Activated gamma-delta T cell (primary cell): ENCODE results near the gene BACH2.
"Not testable (repeated sequence)": the region's sequence is repeated elsewhere in the genome, so short reads cannot be mapped to it uniquely, and the experiment has no call there.

Source experiments
- DNase-seq: peaks from one replicate; lab custom pipeline; 2025; lab: John Stamatoyannopoulos, UW

BACH2 gene

GRCh38 chr6:90066697-90067096 is 229.9 kb downstream of the BACH2 start:
- DNase-seq, result no peak

- no peak for DNase-seq
Observed at GRCh38 chr6:90065173-90065572, 231.5 kb downstream of the BACH2 start.

- no peak for DNase-seq
Observed at GRCh38 chr6:90062667-90063066, 234.0 kb downstream of the BACH2 start.

GRCh38 chr6:90062051-90062450 is 234.6 kb downstream of the BACH2 start:
- no peak for DNase-seq

- DNase-seq, result not testable (repeated sequence)
Observed at GRCh38 chr6:90059178-90059577, 237.5 kb downstream of the BACH2 start.

- DNase-seq, result not testable (repeated sequence)
Observed at GRCh38 chr6:90055924-90056323, 240.7 kb downstream of the BACH2 start.

GRCh38 chr6:90054193-90054592 is 242.4 kb downstream of the BACH2 start:
- DNase-seq, result not testable (repeated sequence)

- DNase-seq, result no peak
Observed at GRCh38 chr6:90053614-90054013, 243.0 kb downstream of the BACH2 start.

- no peak for DNase-seq
Observed at GRCh38 chr6:90049295-90049694, 247.3 kb downstream of the BACH2 start.

- no peak for DNase-seq
Observed at GRCh38 chr6:90048206-90048967, 248.3 kb downstream of the BACH2 start.

- no peak for DNase-seq
Observed at GRCh38 chr6:90045535-90045934, 251.1 kb downstream of the BACH2 start.

GRCh38 chr6:90044833-90045381 is 251.7 kb downstream of the BACH2 start:
- DNase-seq, result no peak

- DNase-seq, result no peak
Observed at GRCh38 chr6:90044182-90044832, 252.3 kb downstream of the BACH2 start.

GRCh38 chr6:90040931-90041330 is 255.7 kb downstream of the BACH2 start:
- no peak for DNase-seq

GRCh38 chr6:90039911-90040310 is 256.7 kb downstream of the BACH2 start:
- DNase-seq, result no peak

- DNase-seq, result no peak
Observed at GRCh38 chr6:90038961-90039653, 257.5 kb downstream of the BACH2 start.

GRCh38 chr6:90036963-90037362 is 259.7 kb downstream of the BACH2 start:
- no peak for DNase-seq

GRCh38 chr6:90035047-90035723 is 261.5 kb downstream of the BACH2 start:
- DNase-seq, result no peak

- DNase-seq, result no peak
Observed at GRCh38 chr6:90033746-90034271, 262.8 kb downstream of the BACH2 start.

GRCh38 chr6:90032489-90033212 is 264.0 kb downstream of the BACH2 start:
- not testable (repeated sequence) for DNase-seq

GRCh38 chr6:90028995-90029635 is 267.5 kb downstream of the BACH2 start:
- no peak for DNase-seq
